ENCODE data around the gene NUP155. TPM values are rescaled to one million over a fixed set of nuclear protein-coding genes. Genes with fewer than 3 reads are reported as not detected.
"Not testable (repeated sequence)": the region's sequence is repeated elsewhere in the genome, so short reads cannot be mapped to it uniquely, and the experiment has no call there.

Gene NUP155
- total RNA-seq, 2 donors from 2014 or later = 24.1 to 33.7 TPM

GRCh38 chr5:37283214-37283820, 87.6 kb downstream of the NUP155 start:
- no peak for DNase-seq (ENCODE audit: low spot score)
- Histone ChIP-seq H3K27ac (no peak overlapping the region), H3K4me3 (no peak overlapping the region), H3K9me3 (no peaks in the 10 kb centered on the region), H3K4me1 (replicated peaks) (no peaks in the 10 kb centered on the region), H3K27me3 (replicated peaks; ENCODE audit: insufficient read depth) (no peaks in the 10 kb centered on the region), H3K36me3 (no peaks in the 10 kb centered on the region)
- intact Hi-C loops (cut with DNase I) = no loop called here
- 95% methylated on average over 5 of the region's 5 CpGs for WGBS
- TF ChIP-seq, protein P1, sequence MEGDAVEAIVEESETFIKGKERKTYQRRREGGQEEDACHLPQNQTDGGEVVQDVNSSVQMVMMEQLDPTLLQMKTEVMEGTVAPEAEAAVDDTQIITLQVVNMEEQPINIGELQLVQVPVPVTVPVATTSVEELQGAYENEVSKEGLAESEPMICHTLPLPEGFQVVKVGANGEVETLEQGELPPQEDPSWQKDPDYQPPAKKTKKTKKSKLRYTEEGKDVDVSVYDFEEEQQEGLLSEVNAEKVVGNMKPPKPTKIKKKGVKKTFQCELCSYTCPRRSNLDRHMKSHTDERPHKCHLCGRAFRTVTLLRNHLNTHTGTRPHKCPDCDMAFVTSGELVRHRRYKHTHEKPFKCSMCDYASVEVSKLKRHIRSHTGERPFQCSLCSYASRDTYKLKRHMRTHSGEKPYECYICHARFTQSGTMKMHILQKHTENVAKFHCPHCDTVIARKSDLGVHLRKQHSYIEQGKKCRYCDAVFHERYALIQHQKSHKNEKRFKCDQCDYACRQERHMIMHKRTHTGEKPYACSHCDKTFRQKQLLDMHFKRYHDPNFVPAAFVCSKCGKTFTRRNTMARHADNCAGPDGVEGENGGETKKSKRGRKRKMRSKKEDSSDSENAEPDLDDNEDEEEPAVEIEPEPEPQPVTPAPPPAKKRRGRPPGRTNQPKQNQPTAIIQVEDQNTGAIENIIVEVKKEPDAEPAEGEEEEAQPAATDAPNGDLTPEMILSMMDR (IDR thresholded peaks at IDR 0.05) = no peak
- TF ChIP-seq POLR2A (IDR thresholded peaks at IDR 0.05) (no peak), POLR2AphosphoS5 (IDR thresholded peaks at IDR 0.05) (no peak)

DNA sequence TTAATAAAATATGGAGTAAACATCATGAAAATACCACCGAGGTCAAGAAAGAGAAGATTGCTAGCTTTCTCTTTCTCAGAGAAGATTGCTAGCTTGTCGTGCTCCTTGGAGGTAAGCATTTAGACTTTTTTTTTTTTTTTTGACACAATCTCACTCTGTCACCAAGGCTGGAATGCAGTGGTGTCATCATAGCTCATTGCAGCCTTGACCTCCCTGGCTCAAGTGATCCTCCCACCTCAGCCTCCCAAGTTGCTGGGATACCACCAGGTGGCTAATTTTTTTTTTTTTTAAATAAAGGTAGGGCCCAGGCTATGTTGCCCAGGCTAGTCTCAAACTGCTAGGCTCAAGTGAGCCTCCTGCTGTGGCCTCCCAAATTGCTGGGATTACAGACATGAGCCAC, 95.4 kb downstream of the NUP155 start:
- Histone ChIP-seq H3K27ac (no peak overlapping the region), H3K9me3 (no peaks in the 10 kb centered on the region), H3K4me1 (replicated peaks) (no peaks in the 10 kb centered on the region), H3K27me3 (replicated peaks; ENCODE audit: insufficient read depth) (no peaks in the 10 kb centered on the region), H3K4me3 (no peak overlapping the region), H3K36me3 (no peaks in the 10 kb centered on the region)
- intact Hi-C loops (cut with DNase I) = no loop called here
- 54% methylated on average over 2 of the region's 2 CpGs for WGBS
- DNase-seq (ENCODE audit: low spot score) = no peak
- no peak for TF ChIP-seq POLR2AphosphoS5 (IDR thresholded peaks at IDR 0.05)
- TF ChIP-seq POLR2A (IDR thresholded peaks at IDR 0.05) = no peak
- TF ChIP-seq, protein P1 (IDR thresholded peaks at IDR 0.05) = no peak

DNA sequence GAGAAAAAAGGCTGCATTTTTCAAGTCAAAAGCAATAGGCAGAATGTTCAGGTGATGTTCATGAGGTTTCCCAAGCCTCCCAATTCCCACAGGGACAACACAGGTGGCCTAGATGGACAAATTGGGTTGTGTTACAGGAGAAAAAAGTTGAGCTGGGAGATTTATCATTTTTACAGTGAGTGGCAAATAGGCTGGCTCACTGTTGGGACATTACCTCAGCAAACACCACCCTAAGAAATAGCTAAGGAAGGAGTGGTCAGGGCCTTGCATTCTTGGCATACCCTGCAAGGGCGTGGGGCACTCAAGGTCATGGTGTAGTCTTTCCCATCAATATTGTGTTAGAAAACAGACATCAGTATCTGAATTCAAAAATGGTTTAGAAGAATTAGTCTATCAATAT, 98.4 kb downstream of the NUP155 start:
- H3K4me3 ChIP-seq = no peak overlapping the region
- no peaks in the 10 kb centered on the region for H3K4me1 ChIP-seq (replicated peaks)
- H3K27me3 ChIP-seq (replicated peaks; ENCODE audit: insufficient read depth) = no peaks in the 10 kb centered on the region
- no peak overlapping the region for H3K27ac ChIP-seq
- no peaks in the 10 kb centered on the region for H3K36me3 ChIP-seq
- intact Hi-C loops (cut with DNase I) = no loop called here
- no peak for DNase-seq (ENCODE audit: low spot score)
- TF ChIP-seq POLR2A (IDR thresholded peaks at IDR 0.05) = no peak
- TF ChIP-seq POLR2AphosphoS5 (IDR thresholded peaks at IDR 0.05) = no peak
- TF ChIP-seq, protein P1 (IDR thresholded peaks at IDR 0.05) = no peak
- WGBS = 64% methylated on average over 1 of the region's 1 CpG
- no peaks in the 10 kb centered on the region for H3K9me3 ChIP-seq

DNA sequence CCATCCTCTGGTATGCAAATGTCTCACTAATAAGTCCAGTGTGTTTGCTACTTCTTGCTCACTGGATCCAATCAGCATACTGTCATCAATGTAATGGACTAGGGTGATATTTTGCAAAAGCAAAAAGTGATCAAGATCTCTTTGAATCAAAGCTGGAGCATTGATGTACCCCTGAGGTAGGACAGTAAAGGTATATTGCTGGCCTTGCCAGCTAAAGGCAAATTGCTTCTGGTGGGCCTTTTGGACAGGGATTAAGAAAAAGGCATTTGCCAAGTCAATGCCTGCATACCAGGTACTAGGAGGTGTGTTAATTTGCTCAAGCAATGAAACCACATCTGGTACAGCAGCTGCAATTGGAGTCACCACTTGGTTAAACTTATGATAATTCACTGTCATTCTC, 102.8 kb downstream of the NUP155 start:
- not testable (repeated sequence) for H3K27ac ChIP-seq, H3K9me3 ChIP-seq

GRCh38 chr5:37255774-37256358, 115.0 kb downstream of the NUP155 start:
- no peak for DNase-seq (ENCODE audit: low spot score)
- no peaks in the 10 kb centered on the region for H3K4me1 ChIP-seq (replicated peaks)
- TF ChIP-seq, protein P1 (IDR thresholded peaks at IDR 0.05) = no peak
- no peak for TF ChIP-seq POLR2AphosphoS5 (IDR thresholded peaks at IDR 0.05)
- H3K9me3 ChIP-seq = no peaks in the 10 kb centered on the region
- no peaks in the 10 kb centered on the region for H3K27me3 ChIP-seq (replicated peaks; ENCODE audit: insufficient read depth)
- no peak overlapping the region for H3K27ac ChIP-seq
- intact Hi-C loops (cut with DNase I) = no loop called here
- WGBS = 76% methylated on average over 4 of the region's 4 CpGs
- no peaks in the 10 kb centered on the region for H3K36me3 ChIP-seq
- H3K4me3 ChIP-seq = no peak overlapping the region

More for the DNA sequence above, 102.8 kb downstream of the NUP155 start:
- intact Hi-C loops (cut with DNase I); DNase-seq (ENCODE audit: low spot score); H3K27me3 ChIP-seq (replicated peaks; ENCODE audit: insufficient read depth); H3K4me3 ChIP-seq; H3K36me3 ChIP-seq; H3K4me1 ChIP-seq (replicated peaks): not testable (repeated sequence)

Measured in prostate gland (tissue), 2 donors.